Left kidney (tissue), 2 donors: ENCODE data around the gene SPATS2. TPM values are rescaled to one million over a fixed set of nuclear protein-coding genes. Genes with fewer than 3 reads are reported as not detected.
"Not testable (repeated sequence)": the region's sequence is repeated elsewhere in the genome, so short reads cannot be mapped to it uniquely, and the experiment has no call there.

Experiments
- DNase-seq: peaks from one replicate; pipeline ENCODE4 v3.0.0-alpha.2; 2013
- polyA plus RNA-seq: library from polyadenylated mRNA; unstranded; fragments of 120-200 nt; gene quantifications from one replicate; pipeline ENCODE4 v1.2.1, GENCODE V29; 2013; ENCODE audit not compliant: insufficient read length

Gene SPATS2
- polyA plus RNA-seq, 1 donor, result 60.5 TPM

DNA sequence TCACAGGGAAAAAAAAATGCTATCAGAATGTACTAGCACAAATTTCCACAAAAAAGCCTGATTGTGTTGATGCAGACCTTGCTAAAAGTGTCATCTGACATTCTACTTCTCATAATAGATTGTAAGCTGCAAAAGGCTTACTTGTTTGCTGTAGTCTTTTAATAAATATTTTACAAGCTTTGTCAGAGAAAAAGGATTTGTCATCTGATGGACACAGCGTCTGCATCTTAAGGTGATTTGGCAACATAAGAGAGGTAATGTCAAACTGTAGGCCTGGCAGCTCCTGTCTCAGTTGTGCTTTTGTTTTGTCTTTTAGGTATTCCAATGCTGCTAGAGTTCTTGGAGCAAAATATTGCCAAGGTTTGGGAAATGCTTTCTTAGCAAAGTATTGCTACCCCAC lies 145.3 kb downstream of the SPATS2 start:
- DNase-seq, result no peak

DNA sequence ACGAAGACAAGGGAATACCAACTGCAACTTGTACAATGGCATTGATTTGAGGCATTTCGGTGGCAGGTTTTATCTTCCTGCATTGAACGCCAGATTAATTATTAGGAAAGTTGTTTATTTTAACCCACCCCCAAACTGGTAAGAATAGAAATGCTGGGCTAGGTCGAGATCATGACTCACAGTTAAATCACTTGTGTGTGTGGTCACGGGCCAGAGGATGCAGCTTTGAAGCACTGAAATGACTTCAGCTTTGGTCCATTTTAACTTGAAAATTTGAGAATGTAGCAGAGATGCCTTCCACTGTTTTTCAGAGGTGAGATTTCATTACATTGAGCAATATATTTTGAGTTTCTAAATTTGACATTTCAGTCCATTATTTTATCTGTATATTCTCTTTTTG lies 148.0 kb downstream of the SPATS2 start:
- no peak for DNase-seq

DNA sequence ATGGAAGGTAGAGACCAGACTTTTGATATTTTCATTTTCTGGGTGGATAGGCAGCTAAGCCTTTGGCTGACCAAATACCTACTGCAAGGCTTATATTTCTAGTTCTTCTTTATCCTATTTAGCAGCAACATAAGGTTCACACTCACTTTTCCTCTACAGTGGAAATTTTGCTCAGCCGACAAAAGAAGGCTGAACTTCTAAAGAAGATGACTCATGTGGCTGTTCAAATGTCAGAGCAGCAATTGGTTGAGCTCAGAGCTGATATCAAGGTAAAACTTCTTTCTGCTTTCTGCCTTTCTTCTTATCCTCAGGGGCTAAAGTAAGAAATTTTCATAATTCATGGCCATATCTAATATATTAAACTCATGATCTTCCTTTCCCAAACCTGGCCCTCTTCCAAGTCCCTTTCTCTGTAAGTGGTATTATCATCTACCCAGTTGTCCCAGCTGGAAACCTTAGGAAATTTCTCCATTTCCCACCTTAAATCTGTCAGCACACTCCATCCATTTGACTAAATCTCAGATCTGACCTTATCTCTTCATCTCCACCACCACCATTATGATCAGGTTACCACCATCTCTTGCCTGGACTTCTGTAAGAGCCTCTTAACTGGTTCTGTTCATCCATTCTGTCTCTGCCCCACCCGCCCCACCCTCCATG lies 151.8 kb downstream of the SPATS2 start:
- DNase-seq, result no peak

DNA sequence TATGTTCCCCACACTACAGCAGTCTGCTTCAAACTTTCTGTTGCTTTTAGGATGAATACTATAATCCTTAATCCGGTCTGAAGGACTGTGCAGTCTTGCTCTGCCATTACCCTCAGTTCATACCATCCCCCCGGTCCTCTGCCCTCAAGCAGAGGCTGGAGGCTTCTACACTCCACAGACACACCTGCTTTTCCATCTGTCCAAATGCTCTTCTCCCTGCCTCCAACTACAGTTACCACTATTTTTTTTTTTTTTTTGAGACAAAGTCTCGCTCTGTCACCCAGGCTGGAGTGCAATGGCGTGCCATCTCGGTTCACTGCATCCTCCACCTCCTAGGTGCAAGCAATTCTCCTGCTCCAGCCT lies 152.3 kb downstream of the SPATS2 start:
- DNase-seq, result no peak

DNA sequence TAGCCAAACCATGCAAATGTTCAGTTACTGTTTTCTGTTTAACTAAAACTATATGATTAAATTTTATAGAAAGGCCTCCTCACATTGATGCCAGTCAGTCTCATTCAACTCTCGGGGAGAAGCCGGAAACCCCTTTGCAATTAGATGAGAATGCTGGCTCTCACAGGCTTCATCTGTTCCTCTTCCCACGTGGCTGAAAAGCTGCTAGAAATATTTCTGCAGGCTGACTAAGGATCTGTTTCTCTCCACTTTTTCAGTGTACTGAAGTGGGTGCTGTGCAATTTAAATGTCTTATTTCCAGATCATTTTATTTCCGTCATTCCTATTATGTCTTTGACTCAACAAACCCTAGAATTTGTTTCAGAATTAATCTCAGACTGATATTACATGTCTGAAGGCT lies 154.1 kb downstream of the SPATS2 start:
- DNase-seq, result no peak

- DNase-seq, result no peak
Measured at GRCh38 chr12:49524660-49525324, 157.5 kb downstream of the SPATS2 start.

DNA sequence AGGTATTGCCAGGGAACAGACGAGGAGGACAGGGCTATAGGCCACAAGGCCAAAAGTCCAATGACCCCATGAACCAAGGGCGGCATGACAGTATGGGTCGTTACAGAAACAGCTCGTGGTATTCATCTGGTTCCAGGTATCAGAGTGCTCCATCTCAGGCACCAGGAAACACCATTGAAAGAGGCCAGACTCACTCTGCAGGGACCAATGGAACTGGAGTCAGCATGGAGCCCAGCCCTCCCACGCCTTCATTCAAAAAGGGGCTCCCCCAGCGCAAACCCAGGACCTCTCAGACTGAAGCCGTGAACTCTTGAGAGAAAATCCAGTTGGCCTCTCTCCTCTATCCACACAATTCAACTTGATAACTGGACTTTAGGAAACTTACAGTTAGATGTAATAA lies 158.7 kb downstream of the SPATS2 start:
- DNase-seq, result no peak

GRCh38 chr12:49527361-49528130 lies 160.3 kb downstream of the SPATS2 start:
- DNase-seq, result no peak

GRCh38 chr12:49529414-49529813 lies 162.2 kb downstream of the SPATS2 start:
- no peak for DNase-seq

GRCh38 chr12:49531745-49532144 lies 164.5 kb downstream of the SPATS2 start:
- DNase-seq, result no peak

DNA sequence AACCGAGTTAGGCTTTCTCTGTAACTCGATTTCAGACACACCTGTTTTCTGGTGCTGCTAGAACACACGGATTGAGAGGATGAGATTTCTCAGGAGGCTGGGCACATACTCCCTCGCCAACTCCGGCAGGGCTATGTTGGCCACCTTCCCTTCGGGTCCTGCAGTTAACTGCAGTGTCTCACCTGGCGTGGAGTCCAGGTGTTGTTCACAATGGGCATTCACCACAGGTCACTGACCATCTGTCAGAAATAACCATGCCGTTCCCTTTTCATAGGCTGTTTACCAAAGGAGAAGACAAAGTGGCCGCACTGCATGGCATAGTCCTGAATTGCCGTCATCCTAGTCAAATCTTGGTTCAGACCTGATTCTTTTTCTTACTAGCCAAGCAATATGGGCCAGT lies 166.1 kb downstream of the SPATS2 start:
- no peak for DNase-seq

DNA sequence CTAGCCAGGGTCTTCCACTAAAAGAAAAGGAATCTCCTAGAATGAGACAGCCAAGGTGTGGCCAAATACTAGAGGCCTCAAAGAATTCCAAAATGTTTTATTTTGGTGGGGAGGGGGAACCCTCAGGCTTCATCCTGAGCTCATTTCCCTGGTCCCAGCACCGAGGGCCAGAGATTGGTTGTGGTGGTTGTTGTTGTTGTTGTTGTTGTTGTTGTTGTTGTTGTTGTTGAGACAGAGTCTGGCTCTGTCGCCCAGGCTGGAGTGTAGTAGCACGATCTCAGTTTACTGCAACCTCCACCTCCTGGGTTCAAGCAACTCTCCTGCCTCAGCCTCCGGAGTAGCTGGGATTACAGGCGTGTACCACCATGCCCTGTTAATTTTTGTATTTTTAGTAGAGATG lies 166.9 kb downstream of the SPATS2 start:
- not testable (repeated sequence) for DNase-seq

DNA sequence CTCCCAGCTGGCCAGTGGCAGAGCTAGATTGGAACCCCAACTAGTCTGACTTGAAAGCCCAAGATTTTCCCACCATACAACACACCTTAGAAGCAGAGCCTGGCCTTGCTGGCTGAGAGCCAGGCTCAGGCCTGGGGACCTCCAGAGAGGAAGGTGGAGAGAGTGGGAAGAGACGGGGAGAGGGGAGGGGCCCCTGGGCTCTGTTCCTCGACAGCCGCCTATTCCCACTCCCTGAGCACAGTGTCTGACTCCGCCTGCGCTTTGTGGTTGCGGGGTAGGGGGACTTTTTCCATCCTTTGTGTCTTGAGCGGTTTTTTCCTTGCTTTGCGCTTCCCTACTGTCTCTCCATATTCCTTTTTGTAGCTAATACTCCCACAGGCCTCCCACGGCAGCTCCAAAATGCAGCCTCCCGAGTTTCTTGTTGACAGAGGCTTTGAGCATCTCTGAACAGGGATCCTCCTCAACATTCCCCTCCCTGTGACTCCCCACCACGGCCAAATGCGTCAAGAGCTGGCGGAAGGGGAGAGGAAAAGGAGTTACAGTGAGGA lies 167.5 kb downstream of the SPATS2 start:
- DNase-seq, result no peak

DNA sequence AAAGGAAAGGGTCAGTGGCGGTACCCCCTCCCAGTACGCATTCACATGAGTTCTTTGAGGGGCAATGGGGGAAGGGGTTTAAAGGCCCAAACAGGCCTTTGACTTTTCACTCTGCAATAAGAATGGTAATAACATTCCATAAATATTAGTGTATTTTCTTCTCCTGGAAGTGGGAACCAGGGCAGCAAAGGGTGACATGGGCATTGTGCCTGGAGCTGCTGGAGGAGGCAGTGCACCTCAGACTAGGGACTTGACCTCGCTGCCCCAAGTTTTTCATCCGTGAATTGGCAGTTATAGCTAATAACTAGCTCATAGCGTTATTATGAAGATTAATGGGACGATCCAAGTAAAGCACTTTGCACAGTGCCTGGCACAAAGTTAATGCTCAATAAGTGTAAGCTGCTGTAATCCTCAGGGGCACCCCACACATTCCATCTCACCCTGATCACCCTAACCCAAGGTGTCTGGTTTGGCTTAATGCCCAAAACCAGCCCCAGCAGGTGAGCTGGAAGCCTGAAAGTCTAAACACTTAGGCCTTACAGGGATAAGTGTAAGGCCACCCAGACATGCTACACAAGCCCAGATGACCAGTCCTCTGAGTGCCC lies 168.8 kb downstream of the SPATS2 start:
- DNase-seq, result no peak

DNA sequence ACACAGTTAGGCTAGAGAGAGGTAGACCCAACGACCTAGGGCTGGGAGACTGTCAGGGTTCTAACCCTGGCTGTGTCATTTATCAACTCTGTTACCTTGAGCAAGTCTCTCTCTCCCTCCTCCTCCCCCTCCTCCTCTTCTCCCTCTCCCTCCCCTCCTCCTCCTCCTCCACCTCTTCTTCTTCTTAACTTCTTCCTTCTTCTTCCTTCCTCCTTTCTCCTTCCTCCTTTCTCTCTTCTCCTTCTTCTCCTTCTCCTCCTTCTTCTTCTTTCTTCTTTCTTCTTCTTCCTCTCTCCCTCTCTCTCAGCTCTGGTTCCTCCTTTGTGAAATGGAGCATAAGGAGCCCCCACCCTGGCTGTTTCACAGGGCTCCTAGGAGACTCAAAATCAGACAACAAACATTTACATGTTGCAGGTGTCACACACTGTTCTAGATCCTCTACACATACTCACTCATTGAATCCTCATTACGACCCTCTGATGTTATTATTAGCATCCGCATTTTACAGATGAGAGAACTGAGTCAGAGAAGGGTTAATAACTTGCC lies 169.3 kb downstream of the SPATS2 start:
- no peak for DNase-seq

GRCh38 chr12:49537231-49537751 lies 170.0 kb downstream of the SPATS2 start:
- no peak for DNase-seq

DNA sequence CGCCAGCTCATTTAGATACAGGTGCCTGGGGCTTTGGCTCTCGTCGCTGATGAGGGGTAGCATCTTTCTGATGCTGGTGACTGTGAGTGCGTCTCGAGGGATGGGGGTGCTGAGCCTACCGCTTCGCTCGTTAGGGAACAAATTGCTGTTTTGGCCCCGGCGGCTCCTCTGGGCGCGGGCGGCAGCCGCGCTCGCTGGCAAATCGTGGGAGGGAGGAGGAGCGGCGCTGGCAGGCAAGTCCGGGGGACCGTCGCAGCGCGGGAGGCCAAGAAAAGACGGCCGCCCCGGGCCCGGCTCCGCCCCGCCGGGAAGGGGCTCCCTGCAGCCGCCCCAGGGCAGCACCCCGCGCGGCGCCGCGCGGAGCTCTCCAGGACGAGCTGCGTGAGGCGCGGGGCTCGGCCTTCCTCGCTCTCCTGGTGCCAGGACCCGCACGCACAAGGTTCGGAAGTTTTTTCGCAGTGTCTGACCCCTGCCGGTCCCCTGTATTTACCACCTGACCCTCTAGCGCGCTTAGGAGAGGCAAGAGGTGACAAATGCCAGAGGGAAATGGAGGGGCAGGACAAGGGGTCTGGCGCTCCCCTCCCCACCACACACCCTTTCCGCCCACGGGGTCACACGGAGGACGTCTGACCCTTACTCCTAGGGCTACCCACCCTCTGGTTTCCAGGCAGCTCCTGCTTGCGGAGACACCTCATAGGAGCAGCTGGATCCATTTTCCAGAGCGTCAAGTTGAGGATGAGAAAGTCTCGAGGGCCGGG lies 170.7 kb downstream of the SPATS2 start:
- no peak for DNase-seq

DNA sequence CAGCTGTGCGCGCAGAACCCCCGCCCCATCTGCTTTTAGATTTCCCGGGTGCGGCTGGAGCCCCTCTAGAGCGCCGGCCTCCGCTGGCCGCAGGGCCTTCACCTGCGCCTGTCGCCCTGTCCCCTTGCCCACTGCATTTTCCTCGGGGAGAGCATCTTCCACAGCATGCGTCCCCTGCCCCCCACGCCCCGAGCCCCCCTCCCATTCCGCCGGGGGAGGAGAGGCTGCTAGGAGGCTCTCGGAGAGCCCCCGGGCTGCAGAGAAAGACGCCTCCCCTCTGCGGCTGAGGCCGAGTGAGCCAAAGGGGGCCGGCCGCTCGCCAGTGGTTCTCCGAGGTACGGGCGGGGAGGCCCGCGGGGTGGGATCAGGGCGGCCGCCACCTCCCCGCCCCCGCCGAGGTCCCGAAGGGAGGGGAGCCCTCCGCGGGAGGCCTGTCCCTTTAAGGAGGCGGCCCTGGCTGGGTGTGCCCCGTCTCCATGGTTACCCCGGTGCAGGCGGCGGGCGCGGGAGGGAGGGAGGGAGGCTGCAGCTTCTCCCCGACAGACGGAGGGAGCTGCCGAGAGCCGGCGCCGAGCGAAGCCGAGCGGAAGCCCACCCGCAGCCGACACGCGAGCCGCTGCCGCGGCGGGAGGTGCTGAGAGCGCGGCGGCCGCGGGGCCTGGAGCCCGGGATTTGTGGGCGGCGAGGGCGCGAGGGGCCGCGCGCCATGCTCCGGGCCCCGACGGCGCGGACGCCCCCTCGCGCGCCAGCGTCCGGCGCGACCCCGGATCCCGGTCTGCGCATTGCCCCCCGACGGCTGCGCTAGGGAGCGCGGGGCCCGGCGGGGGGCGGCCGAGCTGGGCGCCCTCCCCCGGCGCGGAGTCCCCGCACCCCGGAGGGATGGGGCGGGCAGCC lies 171.5 kb downstream of the SPATS2 start, which contains the start of gene KCNH3:
Gene KCNH3 (plus strand): TSS at position 521 of the 894 bp plus-strand sequence. CDS start 387 bp downstream, outside the sequence.
- peak; percentile 68 for DNase-seq

GRCh38 chr12:49539406-49540228 lies 172.4 kb downstream of the SPATS2 start:
- no peak for DNase-seq
